WTC11 (cell line): ENCODE data around the gene SLC15A4. TPM values are rescaled to one million over a fixed set of nuclear protein-coding genes. Genes with fewer than 3 reads are reported as not detected.

Source experiments
- ATAC-seq: fragments of 200-7000 bp; cut with Tn5 transposase; 2 replicates; pipeline ENCODE4 v1.10.0; 2021; ENCODE audit warnings: mild to moderate bottlenecking, moderate library complexity
- CTCF ChIA-PET: fragments of 300-600 bp; sonication (Branson Sonifier 250); formaldehyde crosslinking; loops from one replicate; lab custom pipeline; 2021; ENCODE audit warnings: antibody characterized with exemption; lab: Charles Lee
- POLR2A ChIA-PET: fragments of 350-600 bp; sonication (Branson Sonifier 250); formaldehyde crosslinking; loops from one replicate; lab custom pipeline; 2021; ENCODE audit warnings: antibody characterized with exemption; lab: Charles Lee
- DNase-seq: peaks from one replicate; pipeline ENCODE4 v3.0.0; 2021; ENCODE audit warnings: low spot score
- H3K27ac Mint-ChIP-seq: 2 replicates; pipeline ENCODE4 v1.8.0; 2021; ENCODE audit warnings: mixed read lengths
- H3K27me3 Mint-ChIP-seq: 2 replicates; pipeline ENCODE4 v1.8.0; 2021; ENCODE audit warnings: low read depth, mild to moderate bottlenecking, moderate library complexity, mixed read lengths
- H3K36me3 Mint-ChIP-seq: 2 replicates; pipeline ENCODE4 v1.8.0; 2021; ENCODE audit warnings: mixed read lengths
- H3K4me1 Mint-ChIP-seq: 2 replicates; pipeline ENCODE4 v1.8.0; 2022; ENCODE audit warnings: mixed read lengths
- H3K4me3 Mint-ChIP-seq: 2 replicates; pipeline ENCODE4 v1.8.0; 2021; ENCODE audit warnings: mild to moderate bottlenecking, moderate library complexity, mixed read lengths
- H3K9me3 Mint-ChIP-seq: 2 replicates; pipeline ENCODE4 v1.8.0; 2021; ENCODE audit warnings: mixed read lengths
- ATF6 ChIP-seq: sonication (generic); formaldehyde crosslinking; IDR thresholded peaks from 2 replicates; pipeline ENCODE4 v1.8.1; 2023; ENCODE audit warnings: mild to moderate bottlenecking, missing genetic modification reagents
- EMX1 ChIP-seq: fragments of 250-450 bp; sonication (Bioruptor Pico); IDR thresholded peaks from 2 replicates; pipeline ENCODE4 v1.8.0; 2021; ENCODE audit warnings: mild to moderate bottlenecking
- GRHL2 ChIP-seq: fragments of 250-450 bp; sonication (Bioruptor Pico); IDR thresholded peaks from 2 replicates; pipeline ENCODE4 v1.8.0; 2022; ENCODE audit warnings: mild to moderate bottlenecking, moderate library complexity; ENCODE audit not compliant: insufficient replicate concordance, severe bottlenecking
- NFYB ChIP-seq: sonication (generic); formaldehyde crosslinking; conservative IDR thresholded peaks from 2 replicates; pipeline ENCODE4 v1.8.0; 2022; ENCODE audit warnings: low read depth, missing genetic modification reagents
- NR3C1 ChIP-seq: sonication (generic); formaldehyde crosslinking; conservative IDR thresholded peaks from 2 replicates; pipeline ENCODE4 v1.8.1; 2023; ENCODE audit warnings: low read depth, mild to moderate bottlenecking, missing genetic modification reagents
- OVOL2 ChIP-seq: fragments of 250-450 bp; sonication (Bioruptor Pico); IDR thresholded peaks from 2 replicates; pipeline ENCODE4 v1.9.0; 2021; ENCODE audit warnings: mild to moderate bottlenecking, borderline replicate concordance
- STAT6 ChIP-seq: sonication (generic); formaldehyde crosslinking; conservative IDR thresholded peaks from 2 replicates; pipeline ENCODE4 v1.8.1; 2023; ENCODE audit warnings: mild to moderate bottlenecking, low read depth, missing genetic modification reagents, moderate library complexity
- ZNF121 ChIP-seq: sonication (generic); formaldehyde crosslinking; IDR thresholded peaks from 2 replicates; pipeline ENCODE4 v1.8.0; 2023; ENCODE audit warnings: missing genetic modification reagents
- ZNF425 ChIP-seq: fragments of 250-450 bp; sonication (Bioruptor Pico); conservative IDR thresholded peaks from 2 replicates; pipeline ENCODE4 v1.9.0; 2021; ENCODE audit warnings: mild to moderate bottlenecking
- total RNA-seq: library from RNA; stranded (reverse); gene quantifications from 3 replicates; pipeline ENCODE4 v1.2.3, GENCODE V29; 2021

Gene SLC15A4
- total RNA-seq, 1 experiment from 2014 or later = 6.4 TPM

- TF ChIP-seq ATF6 (CRISPR knock-in tag) = no peak
- TF ChIP-seq OVOL2 (CRISPR knock-in tag) = no peak
- no peak for TF ChIP-seq ZNF121
- TF ChIP-seq NR3C1 (CRISPR knock-in tag) = no peak
These were observed 77.7 kb downstream of the SLC15A4 start (continued) for GRCh38 chr12:128745772-128746689.

- Mint-ChIP-seq H3K36me3 (peaks cover 60% of the 10 kb centered on the region), H3K27me3 (peaks cover 3% of the 10 kb centered on the region), H3K4me1 (no peaks in the 10 kb centered on the region), H3K9me3 (peaks cover 74% of the 10 kb centered on the region), H3K4me3 (no peak overlapping the region), H3K27ac (no peak overlapping the region)
- CTCF ChIA-PET = no interaction called here
- POLR2A ChIA-PET = no interaction called here
- no peak for ATAC-seq
- TF ChIP-seq EMX1 (CRISPR knock-in tag) (no peak), GRHL2 (CRISPR knock-in tag) (no peak), STAT6 (CRISPR knock-in tag) (no peak), ZNF425 (CRISPR knock-in tag) (no peak), NFYB (CRISPR knock-in tag) (no peak)
- no peak for DNase-seq
These were observed 79.8 kb downstream of the SLC15A4 start for GRCh38 chr12:128743916-128744315.

Other genes with a start within 250 kb of the SLC15A4 start
- gene GLT1D1, start 29.5 kb upstream of the SLC15A4 start, total RNA-seq = 1.4 to 1.5 TPM (median 1.5 TPM) in 3 replicates